IPS-15b (cell line): ENCODE results near the gene ATP11A.
"Not testable (repeated sequence)": the region's sequence is repeated elsewhere in the genome, so short reads cannot be mapped to it uniquely, and the experiment has no call there.

Experiments used
- H3K27me3 ChIP-seq: one replicate; pipeline ENCODE4 v1.6.1; 2013; ENCODE audit warnings: low read length; ENCODE audit not compliant: control insufficient read depth, insufficient read depth
- H3K36me3 ChIP-seq: one replicate; pipeline ENCODE4 v1.6.1; 2013; ENCODE audit warnings: low read length; ENCODE audit not compliant: control insufficient read depth, insufficient read depth
- H3K4me1 ChIP-seq: one replicate; pipeline ENCODE4 v1.6.1; 2013; ENCODE audit warnings: mild to moderate bottlenecking, low read length; ENCODE audit not compliant: control insufficient read depth, insufficient read depth
- H3K4me3 ChIP-seq: one replicate; pipeline ENCODE4 v1.5.1; 2013; ENCODE audit warnings: low read depth, low read length
- H3K9ac ChIP-seq: one replicate; pipeline ENCODE4 v1.6.1; 2013; ENCODE audit warnings: low read depth, mild to moderate bottlenecking, low read length
- H3K9me3 ChIP-seq: one replicate; pipeline ENCODE4 v1.6.1; 2013; ENCODE audit warnings: mild to moderate bottlenecking, low read length; ENCODE audit not compliant: control insufficient read depth, insufficient read depth

The ATP11A gene

DNA sequence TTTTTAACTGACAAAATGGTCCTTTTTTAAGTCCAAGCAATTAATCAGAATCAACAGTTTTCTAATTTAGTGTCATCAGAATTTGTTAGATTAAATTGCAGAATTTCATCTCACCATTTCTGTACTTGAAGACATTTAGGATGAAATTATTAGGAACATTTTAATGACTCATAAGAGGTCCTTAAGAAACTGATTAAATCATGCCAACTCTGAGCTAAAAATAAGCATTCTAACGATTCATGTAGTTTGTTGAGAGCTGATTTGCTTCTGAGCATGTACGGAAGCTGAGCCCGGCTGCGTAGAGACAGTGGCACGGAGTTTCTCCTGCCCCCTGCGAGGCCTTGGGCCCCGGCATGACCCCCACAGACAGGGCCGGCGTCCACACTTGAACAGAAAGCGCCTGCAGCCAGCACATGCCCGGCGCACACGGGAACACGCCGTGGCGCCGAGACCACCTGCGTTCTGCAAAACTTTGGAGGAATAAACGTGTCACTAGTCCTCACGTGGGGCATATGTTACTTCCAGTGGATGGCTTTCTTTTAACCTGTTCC is 189.5 kb downstream of the ATP11A start:
- Histone ChIP-seq H3K36me3 (peaks cover 35% of the 10 kb centered on the region), H3K9ac (no peak overlapping the region), H3K4me1 (no peaks in the 10 kb centered on the region), H3K27me3 (no peaks in the 10 kb centered on the region), H3K9me3 (no peaks in the 10 kb centered on the region), H3K4me3 (no peak overlapping the region)

DNA sequence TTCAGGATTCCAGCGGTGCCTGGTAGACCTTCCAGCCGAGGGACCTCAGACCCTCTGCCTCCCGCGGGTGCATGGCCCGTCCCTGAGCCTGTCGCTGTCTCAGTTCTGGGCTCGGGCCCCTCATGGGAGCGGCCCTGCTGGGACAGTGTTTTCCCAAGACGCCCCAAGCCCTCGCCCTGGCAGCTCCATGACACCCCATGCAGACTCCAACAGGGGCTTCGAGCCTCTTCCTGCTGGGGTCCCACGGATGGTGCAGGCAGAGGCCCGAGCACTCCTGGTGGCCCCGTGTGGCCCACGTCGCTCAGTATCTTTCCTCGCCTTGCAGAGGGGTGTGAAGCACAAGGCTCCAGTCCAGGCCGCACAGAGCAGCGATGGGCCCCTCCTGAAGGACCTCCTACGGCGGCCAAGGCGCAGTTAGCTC is 190.4 kb downstream of the ATP11A start:
- H3K4me3 ChIP-seq, result no peak overlapping the region
- H3K9ac ChIP-seq, result no peak overlapping the region
- H3K9me3 ChIP-seq, result no peaks in the 10 kb centered on the region
- H3K4me1 ChIP-seq, result no peaks in the 10 kb centered on the region
- no peaks in the 10 kb centered on the region for H3K27me3 ChIP-seq
- H3K36me3 ChIP-seq, result peaks cover 35% of the 10 kb centered on the region

DNA sequence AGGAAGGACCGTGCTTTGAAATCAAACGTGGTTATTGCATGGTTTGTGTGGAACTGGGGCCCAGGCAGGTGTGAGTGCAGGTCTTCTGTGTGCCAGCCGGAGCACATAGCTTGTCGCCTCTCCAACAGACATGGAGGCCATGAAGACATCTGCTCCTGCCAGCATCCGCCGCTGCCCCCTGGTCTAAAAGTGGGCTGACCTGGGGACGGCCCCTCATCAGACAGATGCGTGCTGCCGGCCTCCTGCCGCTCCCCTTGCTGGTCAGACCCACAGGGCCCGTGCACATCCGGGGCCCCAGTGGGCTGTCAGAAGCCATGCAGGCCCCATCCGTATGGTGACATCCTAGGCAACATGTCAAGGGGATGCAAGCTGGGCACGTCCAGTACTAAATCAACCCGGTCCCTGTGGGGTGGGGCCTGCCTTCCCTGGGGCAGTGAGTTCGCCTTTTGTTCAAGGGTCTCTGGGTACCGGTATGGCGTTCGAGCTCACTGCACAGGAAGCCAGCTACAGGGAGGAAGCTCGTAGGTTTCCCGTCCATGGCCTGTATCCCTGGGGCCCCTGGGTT is 191.2 kb downstream of the ATP11A start:
- Histone ChIP-seq H3K9ac (no peak overlapping the region), H3K4me3 (no peak overlapping the region), H3K36me3 (peaks cover 35% of the 10 kb centered on the region), H3K9me3 (no peaks in the 10 kb centered on the region), H3K4me1 (no peaks in the 10 kb centered on the region), H3K27me3 (no peaks in the 10 kb centered on the region)

DNA sequence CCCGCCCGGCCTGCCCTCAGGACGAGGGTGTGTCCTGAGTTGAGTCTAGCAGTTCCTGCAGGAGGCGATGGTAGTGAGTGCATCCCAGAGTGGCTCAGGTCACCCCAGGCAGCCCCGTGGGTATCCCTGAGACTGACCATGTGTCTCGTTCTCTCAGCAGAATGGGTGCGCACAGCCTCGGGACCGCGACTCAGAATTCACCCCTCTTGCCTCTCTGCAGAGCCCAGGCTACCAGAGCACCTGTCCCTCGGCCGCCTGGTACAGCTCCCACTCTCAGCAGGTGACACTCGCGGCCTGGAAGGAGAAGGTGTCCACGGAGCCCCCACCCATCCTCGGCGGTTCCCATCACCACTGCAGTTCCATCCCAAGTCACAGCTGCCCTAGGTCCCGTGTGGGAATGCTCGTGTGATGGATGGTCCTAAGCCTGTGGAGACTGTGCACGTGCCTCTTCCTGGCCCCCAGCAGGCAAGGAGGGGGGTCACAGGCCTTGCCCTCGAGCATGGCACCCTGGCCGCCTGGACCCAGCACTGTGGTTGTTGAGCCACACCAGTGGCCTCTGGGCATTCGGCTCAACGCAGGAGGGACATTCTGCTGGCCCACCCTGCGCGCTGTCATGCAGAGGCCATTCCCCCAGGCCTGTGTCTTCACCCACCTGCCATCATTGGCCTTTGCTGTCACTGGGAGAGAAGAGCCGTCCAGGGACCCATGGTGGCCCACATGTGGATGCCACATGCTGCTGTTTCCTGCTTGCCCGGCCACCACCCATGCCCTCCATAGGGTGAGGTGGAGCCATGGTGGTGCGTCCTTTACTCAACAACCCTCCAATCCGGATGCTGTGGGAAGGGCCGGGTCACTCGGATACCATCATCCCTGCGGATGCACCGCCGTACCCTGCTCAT is 192.1 kb downstream of the ATP11A start:
- H3K4me1 ChIP-seq, result no peaks in the 10 kb centered on the region
- no peaks in the 10 kb centered on the region for H3K9me3 ChIP-seq
- peaks cover 35% of the 10 kb centered on the region for H3K36me3 ChIP-seq
- H3K9ac ChIP-seq, result no peak overlapping the region
- H3K27me3 ChIP-seq, result no peaks in the 10 kb centered on the region
- H3K4me3 ChIP-seq, result no peak overlapping the region

DNA sequence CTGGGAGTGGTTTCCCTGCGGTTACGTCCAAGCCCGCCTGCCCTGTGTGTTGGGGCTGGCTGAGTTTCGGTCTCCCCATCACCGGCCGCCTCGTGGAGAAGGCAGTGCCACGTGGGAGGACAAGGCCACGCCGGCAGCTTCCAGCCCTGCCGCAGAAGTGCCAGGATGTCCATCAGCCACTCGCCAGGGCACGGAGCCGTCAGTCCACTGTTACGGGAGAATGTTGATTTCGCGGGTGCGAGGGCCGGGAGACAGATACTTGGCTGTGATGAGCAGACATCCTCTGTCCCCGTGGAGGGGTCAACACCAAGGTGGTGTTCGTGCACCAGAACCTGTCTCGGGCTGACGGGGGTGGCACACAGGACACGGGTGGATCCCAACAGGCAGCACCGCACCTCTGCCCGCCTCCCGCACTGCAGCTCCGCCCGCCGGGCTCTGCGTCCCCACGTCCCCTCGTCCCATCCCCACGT is 192.8 kb downstream of the ATP11A start:
- Histone ChIP-seq H3K4me1 (no peaks in the 10 kb centered on the region), H3K4me3 (no peak overlapping the region), H3K36me3 (peaks cover 32% of the 10 kb centered on the region), H3K9ac (no peak overlapping the region), H3K27me3 (no peaks in the 10 kb centered on the region), H3K9me3 (no peaks in the 10 kb centered on the region)

DNA sequence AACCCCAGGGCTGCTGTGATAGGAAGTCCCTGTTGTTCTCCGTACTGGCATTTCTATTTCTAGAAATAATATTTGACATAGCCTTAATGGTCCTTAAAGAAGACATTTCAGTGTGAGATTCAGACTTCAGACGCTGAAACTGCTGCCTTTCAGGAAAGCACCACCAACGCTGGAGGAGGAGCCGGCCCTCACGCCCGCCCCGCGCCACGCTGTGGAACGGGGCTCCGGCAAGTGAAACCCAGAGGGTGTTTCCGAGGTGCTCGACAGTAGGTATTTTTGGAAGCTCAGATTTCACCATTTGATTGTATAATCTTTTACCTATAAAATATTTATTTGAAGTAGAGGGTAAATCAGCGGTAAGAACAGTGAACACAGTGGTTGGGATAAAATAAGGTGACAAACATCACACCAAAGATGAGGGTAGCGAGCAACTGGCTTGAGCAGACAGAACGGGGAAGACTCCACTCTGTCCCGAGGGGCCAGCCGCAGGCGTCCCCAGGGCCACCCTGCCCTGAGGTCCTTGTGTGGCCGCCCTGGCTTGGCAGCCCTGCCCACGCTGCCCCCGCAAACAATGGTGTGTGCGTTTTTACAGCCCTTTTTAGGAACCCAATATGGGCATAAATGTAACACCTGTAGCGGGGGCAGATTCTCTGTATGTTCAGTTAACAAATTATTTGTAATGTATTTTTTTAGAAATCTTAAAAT is 193.6 kb downstream of the ATP11A start:
- Histone ChIP-seq H3K4me1 (no peaks in the 10 kb centered on the region), H3K9ac (no peak overlapping the region), H3K4me3 (no peak overlapping the region), H3K9me3 (no peaks in the 10 kb centered on the region), H3K36me3 (peaks cover 29% of the 10 kb centered on the region), H3K27me3 (no peaks in the 10 kb centered on the region)

DNA sequence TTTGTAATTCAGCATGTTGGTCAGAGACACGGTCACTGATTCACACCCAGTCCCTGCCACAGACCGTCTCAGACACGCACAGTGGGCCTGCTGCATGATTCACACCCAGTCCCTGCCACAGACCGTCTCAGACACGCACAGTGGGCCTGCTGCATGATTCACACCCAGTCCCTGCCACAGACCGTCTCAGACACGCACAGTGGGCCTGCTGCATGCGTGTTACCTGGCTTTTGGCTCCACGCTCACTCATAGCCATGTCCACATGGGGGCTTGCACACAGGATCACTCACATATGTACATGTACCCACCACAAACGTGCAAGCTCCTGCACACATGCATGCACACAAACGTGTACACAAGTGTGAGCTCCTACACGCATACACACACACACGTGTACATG is 194.9 kb downstream of the ATP11A start:
- H3K9ac ChIP-seq, H3K27me3 ChIP-seq, H3K9me3 ChIP-seq, H3K4me1 ChIP-seq, H3K4me3 ChIP-seq: not testable (repeated sequence)
- H3K36me3 ChIP-seq, result peaks cover 29% of the 10 kb centered on the region

DNA sequence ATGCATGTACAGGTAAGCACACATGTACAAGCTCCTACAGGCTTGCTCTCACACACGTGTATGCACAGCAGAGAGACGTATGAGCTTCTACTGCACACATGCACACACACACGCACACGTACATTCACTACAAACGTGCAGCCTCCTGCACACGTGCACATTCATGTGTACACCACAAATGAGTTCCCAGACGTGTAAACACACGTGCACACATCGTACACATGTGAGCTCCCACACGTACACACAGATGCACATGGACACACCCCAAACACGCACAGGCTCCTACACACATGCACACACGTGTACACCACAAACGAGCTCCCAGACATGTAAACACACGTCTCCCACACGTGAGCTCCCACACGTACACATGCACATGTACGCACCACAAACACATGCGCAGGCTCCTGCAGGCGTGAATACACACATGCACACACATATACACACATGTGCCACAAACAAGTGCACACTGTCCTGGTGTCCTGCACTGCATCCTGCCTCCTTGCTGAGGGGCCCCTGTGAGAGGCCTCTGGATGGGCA is 195.5 kb downstream of the ATP11A start:
- H3K27me3 ChIP-seq, result peaks cover under 1% of the 10 kb centered on the region
- H3K36me3 ChIP-seq, result peaks cover 26% of the 10 kb centered on the region
- no peaks in the 10 kb centered on the region for H3K9me3 ChIP-seq
- no peaks in the 10 kb centered on the region for H3K4me1 ChIP-seq
- no peak overlapping the region for H3K4me3 ChIP-seq
- no peak overlapping the region for H3K9ac ChIP-seq

DNA sequence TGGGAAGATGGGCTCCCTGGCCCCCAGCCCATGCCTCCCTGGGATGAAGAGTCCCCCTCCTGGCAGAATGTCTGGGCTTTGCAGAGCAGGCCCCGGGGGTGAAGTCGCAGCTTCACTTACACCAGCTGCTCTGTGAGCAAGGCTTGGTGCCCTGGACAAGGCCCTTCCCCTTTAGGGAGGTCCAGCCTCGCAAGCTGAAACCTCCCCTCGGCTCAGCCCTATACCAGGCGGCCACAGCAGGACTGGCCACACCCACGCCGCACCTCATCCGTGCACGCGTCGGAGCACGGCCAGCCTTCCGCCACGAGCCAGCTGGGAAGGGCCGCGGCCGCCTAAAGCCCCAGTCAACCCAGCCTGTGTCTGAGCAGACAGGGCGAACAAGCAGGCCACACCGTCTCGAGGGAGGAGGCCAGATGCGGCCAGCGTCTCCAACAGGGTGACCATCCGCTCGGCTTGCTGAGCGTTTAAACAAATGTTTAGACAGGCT is 196.0 kb downstream of the ATP11A start:
- H3K36me3 ChIP-seq, result peaks cover 21% of the 10 kb centered on the region
- H3K4me3 ChIP-seq, result no peak overlapping the region
- H3K9ac ChIP-seq, result no peak overlapping the region
- peaks cover 4% of the 10 kb centered on the region for H3K27me3 ChIP-seq
- no peaks in the 10 kb centered on the region for H3K9me3 ChIP-seq
- H3K4me1 ChIP-seq, result no peaks in the 10 kb centered on the region

DNA sequence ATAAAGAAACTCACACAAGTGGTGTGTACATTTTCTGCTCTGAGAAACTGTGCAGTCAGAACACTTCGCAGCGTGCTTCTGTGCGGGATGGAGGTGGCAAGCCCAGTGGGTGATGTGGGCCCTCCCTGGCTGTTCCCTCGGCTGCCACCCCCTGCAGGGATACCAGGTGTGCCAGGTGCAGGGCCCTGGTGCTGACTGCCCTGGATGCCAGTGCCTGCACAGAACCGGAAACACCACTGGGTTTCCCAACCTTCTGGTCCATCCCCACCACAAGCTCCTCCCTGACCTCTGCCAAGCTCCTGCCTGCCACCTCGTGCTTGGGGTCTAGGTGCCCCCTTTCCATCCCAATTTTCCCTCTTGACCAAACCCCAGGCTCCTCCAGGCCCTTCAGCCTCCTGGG is 197.3 kb downstream of the ATP11A start:
- Histone ChIP-seq H3K9me3 (no peaks in the 10 kb centered on the region), H3K36me3 (peaks cover 14% of the 10 kb centered on the region), H3K9ac (no peak overlapping the region), H3K4me3 (no peak overlapping the region), H3K4me1 (peaks cover 5% of the 10 kb centered on the region), H3K27me3 (peaks cover 4% of the 10 kb centered on the region)

DNA sequence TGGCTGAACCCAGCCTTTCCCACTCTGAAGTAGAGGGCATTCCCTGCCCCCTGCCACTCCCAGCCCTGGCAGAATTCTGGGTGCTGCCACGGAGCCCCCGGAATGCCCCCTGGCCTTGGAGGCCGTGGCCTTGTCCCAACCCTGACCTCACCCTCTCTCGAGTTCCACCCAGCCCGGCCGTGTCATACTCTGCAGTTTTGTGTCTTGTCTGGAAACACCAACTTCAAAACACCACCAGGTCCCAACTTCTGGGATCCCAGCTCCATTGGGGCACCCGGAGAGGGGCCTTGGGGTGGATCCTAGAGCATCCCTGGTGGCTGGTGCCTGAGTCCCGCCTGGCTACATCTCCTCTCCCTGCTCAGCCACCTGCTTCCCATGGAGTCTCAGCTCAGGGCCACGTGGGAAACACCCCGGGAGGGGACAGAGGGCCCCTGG is 197.7 kb downstream of the ATP11A start:
- Histone ChIP-seq H3K9ac (no peak overlapping the region), H3K9me3 (no peaks in the 10 kb centered on the region), H3K4me3 (no peak overlapping the region), H3K36me3 (peaks cover 10% of the 10 kb centered on the region), H3K27me3 (peaks cover 7% of the 10 kb centered on the region), H3K4me1 (peaks cover 9% of the 10 kb centered on the region)
